Measurements from ENCODE around the gene SLC22A23. TPM values are rescaled to one million over a fixed set of nuclear protein-coding genes. Genes with fewer than 3 reads are reported as not detected.

Gene SLC22A23
- total and polyA plus RNA-seq, 5 experiments from 2014 or later, result 0.36 to 5.6 (median 2.8) TPM

- POLR2A ChIA-PET, result no interaction called here
- no peak overlapping the region for H3K4me3 Mint-ChIP-seq
- no peak for ATAC-seq
- H3K9me3 Mint-ChIP-seq, result no peaks in the 10 kb centered on the region
- H3K36me3 Mint-ChIP-seq, result no peaks in the 10 kb centered on the region
- DNase-seq, result no peak
- no peak overlapping the region for H3K27ac Mint-ChIP-seq
- peaks cover 0 to 4% (median 0%) of the 10 kb centered on the region in 4 donors for H3K4me1 Mint-ChIP-seq
- peaks cover 17 to 33% (median 27%) of the 10 kb centered on the region in 5 donors for H3K27me3 Mint-ChIP-seq
These were observed 33.2 kb upstream of the SLC22A23 start for GRCh38 chr6:3489961-3490624.

DNA sequence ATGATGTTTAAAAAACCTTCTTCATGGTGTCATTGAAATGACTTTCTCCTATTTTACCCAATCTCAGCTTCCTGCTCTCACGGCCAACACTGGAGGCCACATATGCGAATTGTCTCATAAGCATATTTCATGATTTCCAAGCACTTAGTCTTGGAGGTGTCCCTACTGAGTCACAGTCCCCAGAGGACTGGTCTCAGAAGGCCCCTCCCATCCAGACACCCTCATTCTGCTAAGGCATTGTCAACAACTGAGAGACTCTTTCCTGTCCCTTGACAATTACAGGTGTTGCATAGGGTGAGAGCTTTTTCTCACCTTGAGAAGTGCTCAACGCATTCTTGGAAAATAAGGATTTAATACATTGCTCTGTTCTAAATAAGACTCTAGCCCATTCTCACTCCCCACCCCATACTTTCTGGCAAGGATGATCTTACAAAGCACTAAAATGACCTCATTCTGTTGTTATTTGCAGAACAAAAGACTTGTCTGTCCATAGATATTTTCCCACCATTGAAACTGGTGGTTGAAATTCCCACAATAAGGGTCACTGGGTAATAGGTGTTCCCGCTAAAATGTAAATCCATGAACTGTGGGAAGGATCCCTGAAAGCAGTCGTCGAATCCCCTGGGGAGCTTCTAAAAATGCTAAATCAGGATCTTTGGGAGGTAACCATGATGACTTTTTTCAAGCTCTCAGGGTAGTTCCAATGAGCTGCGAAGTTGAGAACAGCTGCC, 32.3 kb upstream of the SLC22A23 start:
- H3K36me3 Mint-ChIP-seq, result no peaks in the 10 kb centered on the region
- no peak overlapping the region for H3K27ac Mint-ChIP-seq
- POLR2A ChIA-PET, result no interaction called here
- H3K4me3 Mint-ChIP-seq, result no peak overlapping the region
- no peaks in the 10 kb centered on the region for H3K9me3 Mint-ChIP-seq
- ATAC-seq (no peak), DNase-seq (no peak)
- H3K4me1 Mint-ChIP-seq, result peaks cover 0 to 4% (median 0%) of the 10 kb centered on the region in 4 donors
- peaks cover 17 to 33% (median 27%) of the 10 kb centered on the region in 5 donors for H3K27me3 Mint-ChIP-seq

GRCh38 chr6:3484946-3485345, 28.1 kb upstream of the SLC22A23 start:
- Mint-ChIP-seq H3K27ac (no peak overlapping the region), H3K4me3 (no peak overlapping the region), H3K27me3 (peaks cover 13 to 33% (median 26%) of the 10 kb centered on the region in 5 donors), H3K36me3 (peaks cover 0 to 13% (median 7%) of the 10 kb centered on the region in 3 donors), H3K4me1 (peaks cover 0 to 4% (median 0%) of the 10 kb centered on the region in 4 donors), H3K9me3 (peaks cover 3 to 15% (median 9%) of the 10 kb centered on the region in 9 donors)
- ATAC-seq, result no peak
- POLR2A ChIA-PET, result no interaction called here
- DNase-seq, result no peak

GRCh38 chr6:3484192-3484591, 27.3 kb upstream of the SLC22A23 start:
- Mint-ChIP-seq H3K9me3 (peaks cover 6 to 20% (median 12%) of the 10 kb centered on the region in 9 donors), H3K4me3 (no peak overlapping the region), H3K27me3 (peaks cover 13 to 34% (median 29%) of the 10 kb centered on the region in 5 donors), H3K27ac (no peak overlapping the region), H3K4me1 (peaks cover 0 to 4% (median 0%) of the 10 kb centered on the region in 4 donors), H3K36me3 (peaks cover 0 to 16% (median 9%) of the 10 kb centered on the region in 3 donors)
- DNase-seq (no peak), ATAC-seq (no peak)
- POLR2A ChIA-PET, result no interaction called here

DNA sequence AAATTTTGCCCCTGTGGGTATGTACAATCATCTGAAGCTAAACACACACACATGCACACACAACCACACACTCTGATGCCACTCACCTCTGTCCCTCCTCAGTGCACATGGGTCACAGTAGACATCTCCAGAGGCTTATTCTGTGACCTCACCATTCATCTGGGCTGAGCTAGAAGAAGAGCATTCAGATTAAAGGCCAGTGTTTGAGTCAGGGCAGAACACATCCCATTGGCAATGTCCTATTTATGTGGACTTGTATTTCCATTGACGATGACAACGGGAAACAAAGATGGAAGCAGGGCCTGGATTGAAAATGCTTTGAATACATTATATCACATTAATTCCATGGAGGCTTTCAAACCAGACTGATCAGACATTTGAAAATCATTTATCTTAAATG, 26.8 kb upstream of the SLC22A23 start:
- ATAC-seq (no peak), DNase-seq (no peak)
- Mint-ChIP-seq H3K9me3 (peaks cover 6 to 20% (median 12%) of the 10 kb centered on the region in 9 donors), H3K27ac (no peak overlapping the region), H3K36me3 (peaks cover 0 to 16% (median 9%) of the 10 kb centered on the region in 3 donors), H3K27me3 (peaks cover 13 to 31% (median 25%) of the 10 kb centered on the region in 5 donors), H3K4me1 (peaks cover 0 to 4% (median 0%) of the 10 kb centered on the region in 4 donors), H3K4me3 (no peak overlapping the region)
- POLR2A ChIA-PET, result no interaction called here

DNA sequence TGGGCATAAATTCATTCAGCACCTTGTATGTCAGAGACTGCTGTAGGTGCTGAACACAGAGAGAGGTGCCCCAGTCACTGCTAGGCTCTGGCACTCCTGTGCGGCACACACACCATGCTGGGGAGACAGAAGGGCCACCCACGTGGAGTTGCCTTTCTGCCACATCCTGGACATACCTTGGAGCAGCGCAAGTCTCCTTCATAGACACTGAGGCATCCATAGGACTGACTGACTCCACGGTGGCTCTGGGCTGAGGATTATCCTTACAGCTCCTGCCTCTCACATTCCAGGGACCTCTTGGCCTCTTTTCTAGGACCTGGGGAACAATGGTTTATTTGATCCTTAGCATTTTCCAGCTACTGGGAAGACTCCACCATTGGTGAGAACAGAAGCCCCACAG, 26.0 kb upstream of the SLC22A23 start:
- Mint-ChIP-seq H3K27me3 (peaks cover 13 to 31% (median 24%) of the 10 kb centered on the region in 5 donors), H3K36me3 (peaks cover 0 to 16% (median 9%) of the 10 kb centered on the region in 3 donors), H3K27ac (no peak overlapping the region), H3K4me1 (peaks cover 0 to 6% (median 0%) of the 10 kb centered on the region in 4 donors), H3K9me3 (peaks cover 6 to 20% (median 12%) of the 10 kb centered on the region in 9 donors), H3K4me3 (no peak overlapping the region)
- DNase-seq, result no peak
- POLR2A ChIA-PET, result no interaction called here
- ATAC-seq, result no peak

DNA sequence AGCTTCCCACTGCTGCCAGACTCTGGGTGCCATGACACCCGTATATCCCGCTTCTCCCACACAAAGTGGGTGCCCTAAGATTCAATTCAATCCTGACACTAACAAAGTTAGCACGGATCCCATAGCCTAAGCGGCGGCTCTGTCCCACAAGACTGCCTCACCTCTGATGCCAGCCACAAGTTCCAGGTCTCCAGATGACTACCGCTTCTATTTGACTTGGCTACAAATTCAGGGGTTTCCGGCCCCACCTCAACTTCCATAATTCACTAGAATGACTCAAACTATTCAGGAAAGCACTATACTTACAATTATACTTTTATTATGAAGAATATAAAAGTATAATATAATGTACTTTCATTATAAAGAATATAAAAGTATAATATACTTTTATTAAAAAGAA, 24.8 kb upstream of the SLC22A23 start:
- H3K27ac Mint-ChIP-seq, result peak overlapping the region in 1 of 10 donors; percentile 73
- POLR2A ChIA-PET, result no interaction called here
- DNase-seq, result no peak
- no peak for ATAC-seq
- peaks cover 13 to 30% (median 20%) of the 10 kb centered on the region in 5 donors for H3K27me3 Mint-ChIP-seq
- no peak overlapping the region for H3K4me3 Mint-ChIP-seq
- peaks cover 0 to 2% (median 0%) of the 10 kb centered on the region in 4 donors for H3K4me1 Mint-ChIP-seq
- peaks cover 6 to 20% (median 12%) of the 10 kb centered on the region in 9 donors for H3K9me3 Mint-ChIP-seq
- H3K36me3 Mint-ChIP-seq, result peaks cover 0 to 16% (median 9%) of the 10 kb centered on the region in 3 donors

- H3K27ac Mint-ChIP-seq, result no peak overlapping the region
- no peak for DNase-seq
- H3K9me3 Mint-ChIP-seq, result peaks cover 6 to 20% (median 12%) of the 10 kb centered on the region in 9 donors
- H3K4me3 Mint-ChIP-seq, result no peak overlapping the region
- POLR2A ChIA-PET, result no interaction called here
- peaks cover 13 to 26% (median 17%) of the 10 kb centered on the region in 5 donors for H3K27me3 Mint-ChIP-seq
- H3K4me1 Mint-ChIP-seq, result peaks cover 0 to 2% (median 0%) of the 10 kb centered on the region in 4 donors
- no peak for ATAC-seq
- peaks cover 0 to 16% (median 9%) of the 10 kb centered on the region in 3 donors for H3K36me3 Mint-ChIP-seq
These were observed 23.2 kb upstream of the SLC22A23 start for GRCh38 chr6:3480009-3480408.

- Mint-ChIP-seq H3K4me1 (peaks cover 0 to 2% (median 0%) of the 10 kb centered on the region in 4 donors), H3K9me3 (no peaks in the 10 kb centered on the region), H3K4me3 (no peak overlapping the region), H3K27ac (no peak overlapping the region), H3K27me3 (peaks cover 0 to 7% (median 0%) of the 10 kb centered on the region in 5 donors), H3K36me3 (no peaks in the 10 kb centered on the region)
- no peak for DNase-seq
- no peak for ATAC-seq
- POLR2A ChIA-PET, result no interaction called here
These were observed 16.9 kb upstream of the SLC22A23 start for GRCh38 chr6:3473773-3474172.

DNA sequence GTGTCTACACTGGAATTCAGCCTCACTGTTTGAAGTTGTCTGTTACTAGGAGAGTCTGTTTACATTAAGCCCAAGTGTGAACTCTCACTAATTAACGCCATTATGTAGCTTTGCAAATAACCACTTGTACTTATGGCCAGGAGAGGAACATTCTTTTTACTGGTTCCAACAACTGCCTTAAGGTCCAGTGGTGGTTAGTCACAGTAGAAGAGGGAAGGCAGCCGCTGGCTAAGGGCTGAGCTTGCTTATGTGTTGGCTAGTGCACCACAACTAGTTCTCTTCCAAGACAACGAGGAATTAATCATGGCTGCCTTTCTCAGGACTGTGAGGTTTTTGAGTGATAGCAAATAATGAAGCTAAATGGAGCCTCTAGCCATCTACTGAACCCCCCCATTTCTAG, 14.9 kb upstream of the SLC22A23 start:
- ATAC-seq, result no peak
- no peak overlapping the region for H3K27ac Mint-ChIP-seq
- H3K4me3 Mint-ChIP-seq, result no peak overlapping the region
- no peaks in the 10 kb centered on the region for H3K36me3 Mint-ChIP-seq
- peaks cover 0 to 5% (median 0%) of the 10 kb centered on the region in 5 donors for H3K27me3 Mint-ChIP-seq
- no peak for DNase-seq
- H3K9me3 Mint-ChIP-seq, result no peaks in the 10 kb centered on the region
- no peaks in the 10 kb centered on the region for H3K4me1 Mint-ChIP-seq
- POLR2A ChIA-PET, result interaction anchor here (0.6 to 1.1 kb wide), 2 partner anchors 12 to 358 kb away, joined by 3 read pairs; no protein-coding TSS in a partner anchor

GRCh38 chr6:3471286-3471685, 14.4 kb upstream of the SLC22A23 start:
- Mint-ChIP-seq H3K27ac (no peak overlapping the region), H3K9me3 (no peaks in the 10 kb centered on the region), H3K36me3 (no peaks in the 10 kb centered on the region), H3K27me3 (peaks cover 0 to 5% (median 0%) of the 10 kb centered on the region in 5 donors), H3K4me3 (no peak overlapping the region), H3K4me1 (no peaks in the 10 kb centered on the region)
- POLR2A ChIA-PET, result interaction anchor here (0.6 to 1.1 kb wide), 2 partner anchors 12 to 358 kb away, joined by 3 read pairs; no protein-coding TSS in a partner anchor
- no peak for DNase-seq
- no peak for ATAC-seq

DNA sequence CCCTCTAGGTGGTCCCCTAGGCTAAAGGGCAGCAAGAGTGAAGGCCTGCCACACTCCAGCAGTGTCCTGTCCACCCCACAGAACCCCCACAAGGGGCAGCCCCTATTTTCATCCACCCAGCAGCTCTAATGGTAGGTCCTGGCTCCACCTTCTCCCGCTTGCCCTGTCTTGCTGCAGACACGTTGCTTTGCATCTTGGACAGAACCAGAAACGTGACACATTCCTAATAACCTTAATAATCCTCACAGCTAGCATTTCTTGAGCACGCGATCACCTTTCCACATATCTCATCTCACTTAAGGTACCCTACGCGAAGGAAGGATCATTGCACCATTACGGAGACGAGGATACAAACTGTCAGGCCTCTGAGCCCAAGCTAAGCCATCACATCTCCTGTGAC, 11.7 kb upstream of the SLC22A23 start:
- H3K36me3 Mint-ChIP-seq, result no peaks in the 10 kb centered on the region
- no peak overlapping the region for H3K4me3 Mint-ChIP-seq
- H3K9me3 Mint-ChIP-seq, result no peaks in the 10 kb centered on the region
- DNase-seq (no peak), ATAC-seq (no peak)
- H3K27ac Mint-ChIP-seq, result no peak overlapping the region
- peaks cover 0 to 2% (median 0%) of the 10 kb centered on the region in 5 donors for H3K27me3 Mint-ChIP-seq
- POLR2A ChIA-PET, result no interaction called here
- no peaks in the 10 kb centered on the region for H3K4me1 Mint-ChIP-seq

DNA sequence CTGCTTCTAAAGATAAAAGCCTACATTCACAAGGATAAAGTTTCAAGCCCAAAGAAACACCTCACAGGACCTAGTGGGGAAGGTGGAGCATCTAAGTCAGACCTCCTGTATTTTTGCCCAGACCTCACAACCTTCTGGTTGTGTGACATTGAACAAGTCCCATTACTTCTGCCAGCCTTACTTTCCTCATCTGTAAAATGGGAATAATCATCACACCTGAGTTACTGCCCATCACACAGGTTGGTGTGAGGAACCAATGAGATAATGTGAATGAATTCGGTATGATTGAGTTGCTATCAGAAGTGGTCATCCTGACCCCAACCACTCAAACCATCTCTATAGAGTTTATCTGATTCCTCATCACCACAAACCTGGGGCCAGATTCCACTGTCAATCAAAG, 11.1 kb upstream of the SLC22A23 start:
- ATAC-seq, result no peak
- Mint-ChIP-seq H3K27me3 (peaks cover 0 to 5% (median 0%) of the 10 kb centered on the region in 5 donors), H3K4me3 (no peak overlapping the region), H3K9me3 (no peaks in the 10 kb centered on the region), H3K36me3 (no peaks in the 10 kb centered on the region), H3K27ac (no peak overlapping the region), H3K4me1 (no peaks in the 10 kb centered on the region)
- POLR2A ChIA-PET, result no interaction called here
- DNase-seq, result no peak

Measured in naive thymus-derived CD8-positive, alpha-beta T cell (primary cell).